NCI-H146 treated with DMSO at 0.1 percent for 48 hours (cell line): ENCODE results near the gene NKX6-2.
"Not testable (repeated sequence)": the region's sequence is repeated elsewhere in the genome, so short reads cannot be mapped to it uniquely, and the experiment has no call there.

Experiments
- DNase-seq: peaks from one replicate; lab custom pipeline; 2025; ENCODE audit not compliant: unreplicated experiment; lab: John Stamatoyannopoulos, UW

Gene NKX6-2

GRCh38 chr10:132785723-132786475 is at the start of gene NKX6-2:
NKX6-2 (minus strand) TSS chr10:132786147; CDS start chr10:132785948, 199 bp downstream.
- DNase-seq = no peak

GRCh38 chr10:132834891-132835847 is 49.2 kb upstream of the NKX6-2 start:
- no peak for DNase-seq

GRCh38 chr10:132834311-132834761 is 48.4 kb upstream of the NKX6-2 start:
- no peak for DNase-seq

DNA sequence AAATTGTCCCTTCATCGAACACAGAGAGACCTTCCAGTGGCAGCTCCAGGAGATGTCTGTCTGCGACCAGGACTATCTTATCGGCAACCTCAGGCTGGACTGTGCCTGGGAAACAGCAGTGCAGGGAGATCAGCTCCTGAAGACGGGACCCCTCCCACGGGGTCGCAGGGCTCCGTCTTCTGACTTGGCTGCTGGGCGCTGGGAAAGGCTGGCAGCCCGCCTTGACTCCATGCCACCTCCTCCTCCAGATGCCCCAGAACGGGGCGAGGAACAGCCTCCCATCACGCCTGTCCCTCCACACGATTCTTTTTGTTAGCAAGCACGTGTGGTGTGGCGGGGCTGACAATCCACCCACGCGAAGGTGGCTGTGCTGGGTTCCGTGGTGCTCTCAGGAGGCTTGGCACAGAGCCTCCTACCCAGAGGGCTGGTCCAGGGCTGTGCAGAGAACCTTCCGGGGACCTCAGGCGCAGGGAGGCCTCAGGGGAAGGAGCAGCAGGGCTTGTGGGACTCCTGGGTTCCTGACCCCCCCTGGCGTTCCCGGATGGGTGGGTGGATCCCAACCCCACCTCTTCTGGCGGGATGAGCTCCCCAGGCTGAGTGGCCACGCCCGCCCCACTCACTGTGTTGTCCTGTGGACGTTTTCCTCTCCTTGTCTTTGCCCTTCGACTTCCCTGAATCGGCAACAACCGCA is 47.6 kb upstream of the NKX6-2 start:
- DNase-seq = no peak

DNA sequence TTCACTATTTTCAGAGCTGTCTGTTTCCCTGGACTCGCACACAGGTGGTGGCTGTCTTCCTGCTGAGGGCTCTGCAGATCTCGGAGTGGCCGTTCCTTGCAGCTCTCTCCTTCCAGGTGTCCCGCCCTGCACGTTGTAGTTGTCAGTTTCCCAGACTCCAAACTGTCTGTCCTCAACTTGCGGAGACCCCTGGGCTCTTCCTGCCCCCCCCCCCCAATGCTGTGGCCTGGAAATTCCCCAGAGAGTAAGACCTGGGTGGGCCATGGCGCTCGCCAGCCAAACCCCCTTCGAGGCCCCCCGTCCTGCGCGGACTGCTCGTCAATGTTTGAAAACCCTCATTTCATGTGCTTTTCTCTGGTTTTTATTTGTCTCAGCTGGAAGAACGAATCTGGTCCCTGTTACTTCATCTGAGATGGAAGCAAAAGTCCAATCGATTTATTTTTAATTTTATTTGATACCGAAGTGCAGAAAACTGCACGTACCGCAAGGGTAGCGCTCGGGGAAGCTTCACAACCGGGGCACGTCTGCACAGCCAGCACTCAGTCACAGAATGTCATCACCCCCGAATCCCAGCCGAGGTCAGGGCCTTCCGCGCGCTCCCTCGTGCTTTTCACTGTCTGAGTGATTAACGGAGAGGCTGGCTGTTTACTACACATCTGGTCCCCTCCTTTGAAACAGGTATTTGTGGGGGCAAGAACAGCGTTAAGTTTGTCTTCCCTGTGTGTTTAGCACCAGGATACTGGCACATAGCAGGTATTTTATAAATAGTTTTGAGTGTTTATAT is 46.4 kb upstream of the NKX6-2 start:
- DNase-seq = no peak

DNA sequence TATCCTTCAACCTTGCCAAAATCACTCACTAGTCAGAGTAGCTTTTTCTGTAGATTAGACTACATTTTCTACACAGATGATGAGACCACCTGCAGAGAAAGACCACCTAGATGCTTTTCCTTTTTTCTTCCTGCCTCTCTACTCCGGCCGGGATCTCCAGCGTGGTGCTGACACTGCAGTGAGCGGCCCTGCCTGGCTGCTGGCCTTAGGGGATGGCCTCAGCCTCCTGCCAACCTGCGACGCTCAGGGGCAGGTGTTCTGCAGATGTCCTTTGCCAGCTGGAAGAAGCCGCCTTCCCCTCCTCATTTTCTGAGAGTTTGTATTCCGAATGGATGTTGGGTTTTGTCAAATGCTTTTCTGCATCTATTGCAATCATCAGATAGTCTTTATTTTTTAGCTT is 43.5 kb upstream of the NKX6-2 start:
- DNase-seq = no peak

DNA sequence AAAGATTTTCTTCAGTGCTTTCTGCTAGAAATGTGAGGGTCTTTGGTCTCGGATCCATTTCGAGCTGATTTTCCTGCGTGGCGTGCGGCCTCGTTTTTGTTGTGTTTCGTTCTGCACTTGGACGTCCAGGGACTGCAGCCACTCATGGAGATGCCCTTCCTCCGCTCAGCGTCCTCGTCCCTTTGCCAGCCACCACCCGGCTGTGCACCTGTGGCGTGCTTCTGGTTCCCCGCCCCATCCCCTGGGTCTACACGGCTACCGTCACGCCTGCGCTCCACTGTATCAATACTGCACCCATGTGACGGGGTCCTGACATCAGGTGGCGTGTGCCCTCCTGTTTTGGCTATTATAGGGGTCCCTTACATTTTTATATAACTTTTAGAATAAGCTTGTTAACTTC is 42.7 kb upstream of the NKX6-2 start:
- no peak for DNase-seq

- DNase-seq = no peak
Measured at GRCh38 chr10:132827861-132828539, 42.1 kb upstream of the NKX6-2 start.

DNA sequence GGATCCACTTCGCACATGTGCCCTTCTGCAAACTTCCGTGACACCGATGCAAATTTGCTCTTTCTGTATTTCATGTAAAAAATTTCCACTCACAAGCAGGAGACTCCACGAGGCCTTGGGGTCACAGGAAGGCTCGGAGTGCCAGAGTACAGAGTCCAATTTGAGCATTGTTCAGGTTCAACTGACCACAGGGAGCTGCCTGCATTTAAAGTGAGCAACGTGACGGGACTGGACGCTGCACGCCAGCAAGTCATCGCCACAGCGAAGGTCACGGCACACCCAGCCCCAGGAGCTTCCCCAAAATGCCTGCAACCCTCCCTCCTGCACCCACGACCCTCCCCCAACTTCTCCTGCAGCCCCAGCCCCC is 41.5 kb upstream of the NKX6-2 start:
- no peak for DNase-seq

- DNase-seq = no peak
Measured at GRCh38 chr10:132826524-132827422, 40.8 kb upstream of the NKX6-2 start.

DNA sequence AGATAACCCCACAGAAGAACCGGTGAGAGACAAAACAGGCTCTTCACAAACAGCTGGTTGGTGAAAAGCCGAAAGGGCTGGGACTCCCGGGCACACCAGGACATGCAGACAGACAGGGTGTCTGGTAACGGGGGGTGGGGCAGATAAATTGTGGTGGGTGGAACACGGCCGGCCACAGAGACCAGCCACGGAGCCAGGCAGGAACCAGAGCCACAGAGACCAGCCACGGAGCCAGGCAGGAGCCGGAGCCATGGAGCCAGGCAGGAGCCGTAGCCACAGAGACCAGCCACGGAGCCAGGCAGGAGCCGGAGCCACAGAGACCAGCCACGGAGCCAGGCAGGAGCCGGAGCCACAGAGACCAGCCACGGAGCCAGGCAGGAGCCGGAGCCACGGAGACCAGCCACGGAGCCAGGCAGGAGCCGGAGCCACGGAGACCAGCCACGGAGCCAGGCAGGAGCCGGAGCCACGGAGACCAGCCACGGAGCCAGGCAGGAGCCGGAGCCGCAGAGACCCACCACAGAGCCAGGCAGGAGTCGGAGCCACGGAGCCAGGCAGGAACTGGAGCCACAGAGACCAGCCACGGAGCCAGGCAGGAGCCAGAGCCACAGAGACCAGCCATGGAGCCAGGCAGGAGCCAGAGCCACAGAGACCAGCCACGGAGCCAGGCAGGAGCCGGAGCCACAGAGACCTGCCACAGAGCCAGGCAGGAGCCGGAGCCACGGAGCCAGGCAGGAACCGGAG is 40.0 kb upstream of the NKX6-2 start:
- not testable (repeated sequence) for DNase-seq

GRCh38 chr10:132820056-132820455 is 34.1 kb upstream of the NKX6-2 start:
- no peak for DNase-seq

DNA sequence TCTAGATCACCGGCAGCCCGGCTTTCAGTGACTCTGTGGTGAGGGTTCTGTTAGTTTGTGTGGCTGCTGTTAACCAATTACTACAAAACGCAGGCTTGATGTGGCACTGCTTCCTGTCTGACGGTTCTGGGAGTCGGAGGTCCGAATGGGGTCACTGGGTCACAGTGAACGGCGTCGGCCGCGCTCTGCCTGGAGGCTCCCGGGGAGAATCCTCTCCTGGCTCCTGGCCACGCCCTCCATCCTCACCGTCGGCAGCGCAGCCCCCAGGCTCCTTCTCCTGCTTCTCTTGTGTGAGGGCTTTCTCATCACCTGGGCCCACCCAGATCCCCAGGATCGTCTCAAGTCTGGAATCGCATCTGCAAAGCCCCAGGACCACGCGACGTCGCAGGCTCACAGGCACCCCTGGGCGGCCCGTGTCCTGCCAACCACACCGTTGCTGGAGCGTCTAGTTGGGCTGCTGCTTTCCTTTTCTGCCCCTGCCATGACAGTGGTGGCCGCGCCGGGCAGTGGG is 31.8 kb upstream of the NKX6-2 start:
- no peak for DNase-seq

DNA sequence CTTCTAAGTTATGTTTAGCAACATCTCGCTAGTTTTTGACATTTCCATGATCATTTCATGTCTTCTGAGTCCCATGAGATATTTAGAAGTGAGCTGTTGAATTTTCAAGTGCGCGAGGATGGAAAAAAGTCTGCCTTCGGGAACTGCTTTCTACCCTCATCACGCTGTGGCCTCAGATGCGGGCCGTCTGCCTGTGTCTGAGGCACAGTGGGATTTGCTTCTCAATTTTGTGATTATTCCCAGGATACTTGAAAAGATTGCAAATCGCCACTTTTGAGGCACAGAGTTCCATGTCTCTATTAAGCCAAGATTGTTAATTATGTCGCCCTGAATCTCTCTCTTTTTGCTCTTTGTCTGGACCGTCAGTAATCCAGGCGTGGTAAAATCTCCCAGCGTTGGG is 30.8 kb upstream of the NKX6-2 start:
- no peak for DNase-seq

DNA sequence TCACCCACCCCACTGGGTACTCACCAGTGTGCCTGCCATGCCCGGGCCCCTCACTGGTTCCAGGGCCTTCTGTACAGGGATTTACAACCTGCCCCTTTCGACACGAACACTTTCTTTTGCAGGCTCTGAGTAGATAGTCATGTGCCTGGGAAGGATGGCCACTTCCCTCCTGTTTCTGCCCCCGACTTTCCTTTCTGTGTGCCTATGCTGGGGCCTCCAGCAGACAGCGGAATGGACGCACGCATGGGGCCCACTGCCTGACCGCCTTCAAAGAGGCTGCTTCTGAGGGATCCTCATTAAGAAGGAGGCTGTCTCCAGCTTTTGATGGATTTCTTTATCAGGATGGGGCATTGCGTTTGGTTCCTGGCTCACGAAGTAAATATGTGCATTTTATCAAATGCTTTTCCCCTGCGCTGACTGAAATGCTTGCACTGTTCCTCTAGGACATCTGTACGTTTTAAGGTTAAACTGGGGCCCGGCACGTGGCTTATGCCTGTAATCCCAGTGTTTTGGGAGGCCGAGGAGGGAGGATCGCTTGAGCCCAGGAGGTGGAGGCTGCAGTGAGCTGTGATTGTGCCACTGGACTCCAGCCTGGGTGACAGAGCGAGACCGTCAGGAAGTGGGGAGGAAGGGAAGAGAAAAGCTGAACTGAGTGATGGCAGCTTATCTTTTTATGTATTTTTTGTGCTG is 29.4 kb upstream of the NKX6-2 start:
- no peak for DNase-seq

- DNase-seq = no peak
Measured at GRCh38 chr10:132814469-132814856, 28.5 kb upstream of the NKX6-2 start.

- DNase-seq = no peak
Measured at GRCh38 chr10:132813560-132814468, 27.9 kb upstream of the NKX6-2 start.
